NCI-H2029 treated with DMSO at 0.1 percent for 48 hours (cell line): ENCODE data around the gene NDUFB4.

ENCODE experiments used
- DNase-seq: peaks from one replicate; lab custom pipeline; 2025; lab: John Stamatoyannopoulos, UW

NDUFB4 gene

GRCh38 chr3:120596116-120596852 lies at the start of gene NDUFB4:
Gene NDUFB4 (plus strand): TSS chr3:120596336. CDS start chr3:120596360, 24 bp downstream.
- DNase-seq = peak; percentile 96

GRCh38 chr3:120550546-120550945 lies 45.6 kb upstream of the NDUFB4 start:
- no peak for DNase-seq

- no peak for DNase-seq
Measured at GRCh38 chr3:120552184-120553172, 43.7 kb upstream of the NDUFB4 start.

- no peak for DNase-seq
Measured at GRCh38 chr3:120554812-120555606, 41.1 kb upstream of the NDUFB4 start.

- DNase-seq = no peak
Measured at GRCh38 chr3:120555657-120556509, 40.3 kb upstream of the NDUFB4 start.

- no peak for DNase-seq
Measured at GRCh38 chr3:120557115-120557514, 39.0 kb upstream of the NDUFB4 start.

GRCh38 chr3:120558771-120559241 lies 37.3 kb upstream of the NDUFB4 start:
- DNase-seq = peak; percentile 76

- DNase-seq = peak; percentile 39
Measured at GRCh38 chr3:120559242-120560061, 36.7 kb upstream of the NDUFB4 start.

GRCh38 chr3:120560304-120561250 lies 35.6 kb upstream of the NDUFB4 start:
- DNase-seq = no peak

- DNase-seq = peak; percentile 49
Measured at GRCh38 chr3:120561251-120562045, 34.7 kb upstream of the NDUFB4 start.

- DNase-seq = no peak
Measured at GRCh38 chr3:120563356-120564022, 32.6 kb upstream of the NDUFB4 start.

GRCh38 chr3:120566243-120566975 lies 29.7 kb upstream of the NDUFB4 start:
- no peak for DNase-seq

- DNase-seq = no peak
Measured at GRCh38 chr3:120567370-120568201, 28.6 kb upstream of the NDUFB4 start.

- no peak for DNase-seq
Measured at GRCh38 chr3:120568202-120568531, 28.0 kb upstream of the NDUFB4 start.

- DNase-seq = no peak
Measured at GRCh38 chr3:120568598-120568997, 27.5 kb upstream of the NDUFB4 start.
